Mesenchymal stem cell (in vitro differentiated cells and primary cell): Measurements from ENCODE around the gene TCHP. TPM values are rescaled to one million over a fixed set of nuclear protein-coding genes. Genes with fewer than 3 reads are reported as not detected.

Source experiments
- DNase-seq: peaks from one replicate; pipeline ENCODE4 v3.0.0-alpha.2; 2013
- H2AFZ ChIP-seq: one replicate; pipeline ENCODE4 v1.6.1; 2013; ENCODE audit warnings: low read depth, mild to moderate bottlenecking, control low read depth, inconsistent platforms, low read length, moderate library complexity
- H2AK5ac ChIP-seq: 2 replicates; pipeline ENCODE4 v1.6.1; 2013; ENCODE audit warnings: low read length, moderate library complexity, mild to moderate bottlenecking, inconsistent platforms; ENCODE audit not compliant: severe bottlenecking
- H2BK120ac ChIP-seq: one replicate; pipeline ENCODE4 v1.6.1; 2013; ENCODE audit warnings: low read depth, mild to moderate bottlenecking, inconsistent platforms, low read length, moderate library complexity
- H2BK12ac ChIP-seq, 2 experiments: one replicate each; pipeline ENCODE4 v1.6.1; 2013; ENCODE audit warnings: inconsistent platforms in 2 of 2, low read length in 2 of 2, mild to moderate bottlenecking in 2 of 2, moderate library complexity in 2 of 2, control low read depth in 1 of 2
- H2BK15ac ChIP-seq: one replicate; pipeline ENCODE4 v1.6.1; 2013; ENCODE audit warnings: mild to moderate bottlenecking, low read depth, inconsistent platforms; ENCODE audit not compliant: poor library complexity, severe bottlenecking
- H2BK5ac ChIP-seq: 2 replicates; pipeline ENCODE4 v1.6.1; 2013; ENCODE audit warnings: low read depth, mild to moderate bottlenecking, low read length, control low read depth, inconsistent platforms; ENCODE audit not compliant: poor library complexity, severe bottlenecking
- H3K14ac ChIP-seq, 2 experiments: one replicate each; pipeline ENCODE4 v1.6.1; 2013; ENCODE audit warnings: inconsistent platforms in 2 of 2, low read length in 2 of 2, control low read depth in 1 of 2, mild to moderate bottlenecking in 1 of 2, moderate library complexity in 1 of 2
- H3K18ac ChIP-seq, 2 experiments: one replicate each; pipeline ENCODE4 v1.6.1; 2013; ENCODE audit warnings: inconsistent platforms in 2 of 2, low read length in 2 of 2, control low read depth in 1 of 2, low read depth in 1 of 2, mild to moderate bottlenecking in 1 of 2
- H3K23ac ChIP-seq, 2 experiments: one replicate each; pipeline ENCODE4 v1.6.1; 2013; ENCODE audit warnings: inconsistent platforms in 2 of 2, low read length in 2 of 2, mild to moderate bottlenecking in 2 of 2, moderate library complexity in 2 of 2, control low read depth in 1 of 2
- H3K27ac ChIP-seq: 2 replicates; pipeline ENCODE4 v1.5.1; 2013; ENCODE audit warnings: mild to moderate bottlenecking, moderate library complexity, low read length, control low read depth, inconsistent platforms; ENCODE audit not compliant: poor library complexity, severe bottlenecking
- H3K27me3 ChIP-seq, 2 experiments: 2 replicates each; pipeline versions ENCODE4 v1.6.1 to v1.7.0; 2013; ENCODE audit warnings: low read length in 2 of 2, mild to moderate bottlenecking in 2 of 2, moderate library complexity in 2 of 2, control low read depth in 1 of 2, inconsistent platforms in 1 of 2; ENCODE audit not compliant: control insufficient read depth in 1 of 2, insufficient read depth in 1 of 2
- H3K36me3 ChIP-seq, 2 experiments: 2 replicates each; pipeline versions ENCODE4 v1.6.1 to v1.7.0; 2013; ENCODE audit warnings: low read length in 2 of 2, control low read depth in 1 of 2, inconsistent platforms in 1 of 2, low read depth in 1 of 2, mild to moderate bottlenecking in 1 of 2; ENCODE audit not compliant: insufficient read depth in 2 of 2, control insufficient read depth in 1 of 2
- H3K4ac ChIP-seq, 2 experiments: one replicate each; pipeline ENCODE4 v1.6.1; 2013; ENCODE audit warnings: inconsistent platforms in 2 of 2, low read length in 2 of 2, mild to moderate bottlenecking in 2 of 2, moderate library complexity in 2 of 2, control low read depth in 1 of 2, low read depth in 1 of 2
- H3K4me1 ChIP-seq: 2 replicates; pipeline ENCODE4 v1.6.1; 2013; ENCODE audit warnings: low read depth, low read length, control low read depth; ENCODE audit not compliant: control insufficient read depth, insufficient read depth
- H3K4me2 ChIP-seq: 2 replicates; pipeline ENCODE4 v1.6.1; 2013; ENCODE audit warnings: low read length, mild to moderate bottlenecking, inconsistent platforms; ENCODE audit not compliant: poor library complexity, severe bottlenecking
- H3K4me3 ChIP-seq, 2 experiments: 2 replicates each; pipeline versions ENCODE4 v1.5.1 to v1.7.0; 2013; ENCODE audit warnings: low read length in 2 of 2, mild to moderate bottlenecking in 2 of 2, control low read depth in 1 of 2, low read depth in 1 of 2; ENCODE audit not compliant: insufficient read depth in 1 of 2
- H3K79me1 ChIP-seq: replicated peaks from 2 replicates; pipeline ENCODE4 v1.6.1; 2013; ENCODE audit warnings: mild to moderate bottlenecking, control low read depth, low read length, inconsistent platforms; ENCODE audit not compliant: poor library complexity, severe bottlenecking
- H3K9ac ChIP-seq: 2 replicates; pipeline ENCODE4 v1.7.0; 2013; ENCODE audit warnings: mild to moderate bottlenecking, low read length, moderate library complexity
- H3K9me3 ChIP-seq: 2 replicates; pipeline ENCODE4 v1.7.0; 2013; ENCODE audit warnings: mild to moderate bottlenecking, low read length; ENCODE audit not compliant: control insufficient read depth
- H4K8ac ChIP-seq: one replicate; pipeline ENCODE4 v1.6.1; 2013; ENCODE audit warnings: inconsistent platforms, mild to moderate bottlenecking, low read length, moderate library complexity
- H4K91ac ChIP-seq: one replicate; pipeline ENCODE4 v1.6.1; 2013; ENCODE audit warnings: mild to moderate bottlenecking, low read length, inconsistent platforms
- WGBS: methylation state at CpG from one replicate; pipeline ENCODE4 v1.1.7; 2013; ENCODE audit warnings: mixed read lengths; 5-methylcytosine and 5-hydroxymethylcytosine counted together
- small RNA-seq: library from polyadenylated mRNA; stranded (forward); fragments of <200 nt; extraction: miRNeasy Mini kit (QIAGEN cat#:217004); gene quantifications from one replicate; pipeline ENCODE3, GENCODE V24; 2013; ENCODE audit warnings: low read depth

TCHP gene

DNA sequence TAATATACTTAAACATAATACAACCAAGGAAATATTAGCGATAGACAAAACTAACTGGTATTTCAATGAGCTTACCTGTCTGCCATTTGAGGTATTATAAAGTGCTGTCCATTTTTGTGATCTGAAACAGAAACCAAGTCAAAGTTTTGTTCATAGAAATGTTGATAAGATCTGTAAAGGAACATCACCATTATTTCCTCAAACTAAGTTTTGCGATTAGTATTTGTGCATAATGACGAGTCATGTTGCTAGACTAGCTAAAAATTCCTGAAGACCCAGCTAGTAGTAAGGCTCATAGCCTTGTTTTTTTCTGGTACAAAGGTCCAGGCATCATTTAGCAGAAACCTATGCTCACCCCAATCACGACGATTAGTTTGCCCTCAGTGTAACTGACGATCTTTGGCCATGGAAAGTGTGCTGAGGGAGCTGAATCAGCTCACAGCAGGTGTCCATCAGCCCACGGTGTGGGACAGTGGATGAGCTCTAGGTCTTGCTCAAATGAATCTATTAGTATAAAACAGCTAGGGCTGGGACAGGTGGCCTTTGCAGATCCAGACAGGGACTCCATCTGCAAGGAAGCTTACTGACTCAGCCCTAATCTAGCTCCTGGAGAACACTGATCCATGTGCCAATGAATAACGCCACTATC lies 67.4 kb downstream of the TCHP start:
- WGBS = 81% methylated on average over 6 of the region's 8 CpGs

More for the DNA sequence above, 67.4 kb downstream of the TCHP start:
- H3K9ac ChIP-seq = no peak overlapping the region
- H3K36me3 ChIP-seq = peaks cover 43 to 72% of the 10 kb centered on the region in 2 experiments
- no peak overlapping the region for H2AFZ ChIP-seq
- H3K4me1 ChIP-seq = peaks cover 5% of the 10 kb centered on the region
- no peak overlapping the region for H3K14ac ChIP-seq
- DNase-seq = no peak
- H2BK120ac ChIP-seq = no peak overlapping the region
- no peak overlapping the region for H4K8ac ChIP-seq
- H3K9me3 ChIP-seq = no peaks in the 10 kb centered on the region
- no peak overlapping the region for H2BK5ac ChIP-seq
- H2AK5ac ChIP-seq = no peak overlapping the region
- H3K23ac ChIP-seq = no peak overlapping the region
- no peak overlapping the region for H3K4me3 ChIP-seq
- no peak overlapping the region for H3K27ac ChIP-seq
- H3K79me1 ChIP-seq = peaks cover 9% of the 10 kb centered on the region
- no peak overlapping the region for H2BK15ac ChIP-seq
- H3K18ac ChIP-seq = no peak overlapping the region
- no peak overlapping the region for H4K91ac ChIP-seq
- H3K4ac ChIP-seq = no peak overlapping the region
- no peak overlapping the region for H2BK12ac ChIP-seq
- H3K27me3 ChIP-seq = no peaks in the 10 kb centered on the region
- H3K4me2 ChIP-seq = no peak overlapping the region

Small RNA genes lying within 50 kb of the gene (small RNA-seq; reads per million reads assigned to genes)
- not detected for gene RN7SL441P
